DND-41 (cell line): ENCODE data around the gene RIOK2.

Experiments used
- ATAC-seq: fragments of 200-7000 bp; cut with Tn5 transposase; 3 replicates; pipeline ENCODE4 v1.9.1; 2021; ENCODE audit warnings: low read depth; ENCODE audit not compliant: insufficient read depth
- DNase-seq: peaks from one replicate; pipeline ENCODE4 v3.0.0-alpha.2; 2020
- H2AFZ ChIP-seq: 2 replicates; pipeline ENCODE4 v1.6.0; 2012; ENCODE audit warnings: low read depth, low read length
- H3K27ac ChIP-seq: 2 replicates; pipeline ENCODE4 v1.5.1; 2012; ENCODE audit warnings: low read length, inconsistent platforms
- H3K27me3 ChIP-seq: fragments of 200-600 bp; sonication (generic); 2 replicates; pipeline ENCODE4 v1.6.0; 2012; ENCODE audit warnings: low read length, mild to moderate bottlenecking, inconsistent platforms; ENCODE audit not compliant: insufficient read depth, poor library complexity
- H3K36me3 ChIP-seq: 2 replicates; pipeline ENCODE4 v1.5.1; 2012; ENCODE audit warnings: low read length, inconsistent platforms; ENCODE audit not compliant: insufficient read depth
- H3K4me1 ChIP-seq: 2 replicates; pipeline ENCODE4 v1.5.1; 2012; ENCODE audit warnings: mild to moderate bottlenecking, low read length; ENCODE audit not compliant: insufficient read depth
- H3K4me2 ChIP-seq: 2 replicates; pipeline ENCODE4 v1.6.0; 2012; ENCODE audit warnings: mild to moderate bottlenecking, moderate library complexity, low read length, inconsistent platforms; ENCODE audit not compliant: insufficient read depth
- H3K4me3 ChIP-seq, 2 experiments: fragments of 200-600 bp in 1 of 2; shearing (Covaris generic) in 1 of 2; 2 replicates each; pipeline ENCODE4 v1.5.1; 2012 to 2016; ENCODE audit warnings: inconsistent platforms in 2 of 2, low read length in 2 of 2, mild to moderate bottlenecking in 2 of 2, low read depth in 1 of 2, moderate library complexity in 1 of 2
- H3K79me2 ChIP-seq: 2 replicates; pipeline ENCODE4 v1.6.0; 2012; ENCODE audit warnings: low read length, inconsistent platforms; ENCODE audit not compliant: insufficient read depth
- H3K9ac ChIP-seq: 2 replicates; pipeline ENCODE4 v1.6.0; 2012; ENCODE audit warnings: low read depth, mild to moderate bottlenecking, inconsistent platforms, low read length, moderate library complexity
- H3K9me3 ChIP-seq: 2 replicates; pipeline ENCODE4 v1.5.1; 2012; ENCODE audit warnings: low read length, moderate library complexity, mild to moderate bottlenecking, inconsistent platforms; ENCODE audit not compliant: insufficient read depth, severe bottlenecking
- H4K20me1 ChIP-seq: 2 replicates; pipeline ENCODE4 v1.6.0; 2012; ENCODE audit warnings: low read length; ENCODE audit not compliant: insufficient read depth
- CTCF ChIP-seq: IDR thresholded peaks from 2 replicates; pipeline ENCODE4 v1.5.1; 2012; ENCODE audit warnings: borderline replicate concordance, low read length, moderate library complexity, mild to moderate bottlenecking; ENCODE audit not compliant: poor library complexity, severe bottlenecking; ENCODE audit errors: extremely low read depth
- EZH2 ChIP-seq: IDR thresholded peaks from 3 replicates; pipeline ENCODE4 v1.6.1; 2012; ENCODE audit warnings: borderline replicate concordance, low read depth, mild to moderate bottlenecking, moderate library complexity, low read length, inconsistent platforms; ENCODE audit not compliant: severe bottlenecking

Gene RIOK2

GRCh38 chr5:97183100-97183929, at the start of gene RIOK2:
TSS of gene RIOK2 (minus strand) at chr5:97183247. CDS start at chr5:97183191, 56 bp downstream.
- Histone ChIP-seq H3K27me3 (no peaks in the 10 kb centered on the region), H2AFZ (peak within 1 kb of the TSS; percentile 98), H3K79me2 (peaks cover 59% of the 10 kb centered on the region), H4K20me1 (peaks cover 21% of the 10 kb centered on the region; the same call in 1 of the 2 replicates), H3K9ac (peak within 1 kb of the TSS; percentile 89), H3K4me2 (peak within 1 kb of the TSS; percentile 77), H3K9me3 (no peaks in the 10 kb centered on the region), H3K27ac (peak within 1 kb of the TSS; percentile 99), H3K4me1 (peaks cover 49% of the 10 kb centered on the region), H3K36me3 (peaks cover 21% of the 10 kb centered on the region), H3K4me3 (peak within 1 kb of the TSS; percentile 94 to 97)
- peak; percentile 1 for TF ChIP-seq CTCF
- TF ChIP-seq EZH2, result no peak
- ATAC-seq (peak; percentile 87), DNase-seq (peak; percentile 97)

- H3K4me1 ChIP-seq, result peaks cover 10% of the 10 kb centered on the region; the same call in 1 of the 2 replicates
- no peaks in the 10 kb centered on the region for H3K27me3 ChIP-seq
- no peaks in the 10 kb centered on the region for H3K79me2 ChIP-seq
- no peak overlapping the region for H3K4me3 ChIP-seq
- no peak overlapping the region for H3K9ac ChIP-seq
- no peak overlapping the region for H3K27ac ChIP-seq
- peak overlapping the region; percentile 43; the same call in 1 of the 2 replicates for H2AFZ ChIP-seq
- DNase-seq (peak; percentile 51), ATAC-seq (peak; percentile 97)
- no peaks in the 10 kb centered on the region for H3K36me3 ChIP-seq
- TF ChIP-seq CTCF (peak; percentile 86), EZH2 (no peak)
- no peaks in the 10 kb centered on the region for H4K20me1 ChIP-seq
- H3K9me3 ChIP-seq, result peaks cover 4% of the 10 kb centered on the region
- H3K4me2 ChIP-seq, result no peak overlapping the region
Measured at GRCh38 chr5:97231025-97231636, 48.1 kb upstream of the RIOK2 start.

GRCh38 chr5:97229688-97230285, 46.7 kb upstream of the RIOK2 start:
- no peaks in the 10 kb centered on the region for H3K27me3 ChIP-seq
- H3K36me3 ChIP-seq, result no peaks in the 10 kb centered on the region
- H4K20me1 ChIP-seq, result no peaks in the 10 kb centered on the region
- no peak for ATAC-seq
- no peak overlapping the region for H3K4me2 ChIP-seq
- H3K79me2 ChIP-seq, result no peaks in the 10 kb centered on the region
- no peak overlapping the region for H3K27ac ChIP-seq
- H3K4me3 ChIP-seq, result no peak overlapping the region
- peaks cover 4% of the 10 kb centered on the region for H3K9me3 ChIP-seq
- no peak for DNase-seq
- H3K9ac ChIP-seq, result no peak overlapping the region
- TF ChIP-seq EZH2 (no peak), CTCF (no peak)
- peaks cover 10% of the 10 kb centered on the region; the same call in 1 of the 2 replicates for H3K4me1 ChIP-seq
- no peak overlapping the region for H2AFZ ChIP-seq
